ENCODE results near the gene METTL25B. TPM values are rescaled to one million over a fixed set of nuclear protein-coding genes. Genes with fewer than 3 reads are reported as not detected.

METTL25B gene
- total and polyA plus RNA-seq, 4 donors = 6.9 to 13.5 (median 11.5) TPM

DNA sequence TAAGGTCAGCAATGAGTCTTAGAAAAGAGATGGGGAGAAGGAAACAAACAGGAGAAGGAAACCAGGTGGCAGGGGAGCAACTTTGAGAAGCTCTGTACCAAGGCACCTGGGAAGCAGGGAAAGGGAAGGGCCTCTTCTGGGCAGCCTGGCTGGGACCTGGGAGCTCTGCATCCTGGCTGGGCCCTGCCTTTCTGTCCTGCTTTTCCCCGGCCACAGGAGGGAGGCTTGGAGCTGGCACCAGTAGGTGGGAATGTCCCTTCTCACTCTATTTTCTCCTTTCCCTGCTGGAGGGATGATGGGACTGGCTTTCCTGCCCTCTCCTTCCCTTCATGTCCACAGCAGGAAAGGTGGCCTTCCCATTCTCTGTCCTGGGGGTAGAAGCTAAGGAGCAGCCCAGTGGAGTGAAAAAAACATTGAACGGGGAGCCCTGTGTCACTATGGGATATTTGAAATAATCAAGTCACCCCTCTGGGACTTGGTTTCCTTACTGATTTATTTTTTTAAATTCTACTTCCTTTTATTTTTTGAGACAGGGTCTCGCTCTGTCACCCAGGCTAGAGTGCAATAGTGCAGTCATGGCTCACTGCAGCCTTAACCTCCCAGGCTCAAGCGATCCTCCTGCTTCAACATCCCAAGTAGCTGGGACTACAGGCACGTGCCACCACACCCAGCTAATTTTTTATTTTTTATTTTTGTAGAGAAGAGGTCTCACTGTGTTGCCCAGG lies 45.9 kb upstream of the METTL25B start:
- H3K27me3 ChIP-seq (ENCODE audit: control insufficient read depth in 4 of 4, insufficient read depth in 4 of 4, low read length in 3 of 4) = peaks cover 0 to 7% (median 4%) of the 10 kb centered on the region in 4 donors
- peaks cover 0 to 7% (median under 1%) of the 10 kb centered on the region in 4 donors for H3K4me1 ChIP-seq (ENCODE audit: control insufficient read depth in 4 of 4, insufficient read depth in 4 of 4, low read length in 3 of 4)

DNA sequence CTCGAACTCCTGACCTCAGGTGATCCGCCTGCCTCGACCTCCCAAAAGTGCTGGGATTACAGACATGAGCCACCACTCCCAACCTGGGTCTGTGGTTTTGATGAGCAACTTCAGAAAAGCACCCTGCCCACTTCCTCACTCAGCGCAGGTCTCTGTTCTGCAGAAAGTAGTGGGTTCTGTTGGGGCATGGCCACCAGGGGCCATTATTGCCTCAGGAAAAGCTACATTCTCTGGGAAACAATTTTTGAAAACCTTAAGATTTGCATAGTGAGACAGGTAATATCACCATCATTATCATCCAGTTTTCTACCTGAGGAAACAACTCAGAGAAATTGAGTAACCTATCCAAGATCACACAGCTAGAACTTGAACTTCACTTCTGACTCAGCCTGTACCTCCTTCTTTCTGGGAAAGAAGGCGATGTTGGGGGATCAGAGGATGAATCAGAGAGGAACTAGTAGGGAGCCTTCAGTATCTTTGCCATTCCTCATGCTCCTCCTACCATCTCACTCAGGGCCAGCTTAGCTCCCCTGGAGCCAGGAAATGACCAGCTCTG lies 44.0 kb upstream of the METTL25B start:
- Histone ChIP-seq H3K9me3 (ENCODE audit: control insufficient read depth in 4 of 4, low read length in 3 of 4) (no peaks in the 10 kb centered on the region), H3K4me3 (ENCODE audit: low read depth in 1 of 3, low read length in 3 of 3) (no peak overlapping the region), H3K36me3 (ENCODE audit: control insufficient read depth in 4 of 4, insufficient read depth in 3 of 4, low read depth in 1 of 4, low read length in 3 of 4) (no peaks in the 10 kb centered on the region), H3K27me3 (ENCODE audit: control insufficient read depth in 4 of 4, insufficient read depth in 4 of 4, low read length in 3 of 4) (peaks cover 0 to 2% (median 0%) of the 10 kb centered on the region in 4 donors), H3K27ac (ENCODE audit: low read depth in 1 of 2, low read length in 2 of 2) (no peak overlapping the region), H3K4me1 (ENCODE audit: control insufficient read depth in 4 of 4, insufficient read depth in 4 of 4, low read length in 3 of 4) (peaks cover 0 to under 1% (median under 1%) of the 10 kb centered on the region in 4 donors), H3K9ac (ENCODE audit: low read depth in 1 of 2, low read length in 2 of 2) (no peak overlapping the region)
- no peak for DNase-seq (ENCODE audit: low spot score)
- 71% methylated on average over 5 of the region's 5 CpGs for WGBS
- TF ChIP-seq SP1 (IDR thresholded peaks at IDR 0.05) (no peak), FOXA1 (IDR thresholded peaks at IDR 0.05) (no peak), FOXA2 (IDR thresholded peaks at IDR 0.05) (no peak), HNF4G (IDR thresholded peaks at IDR 0.05) (no peak), RAD21 (IDR thresholded peaks at IDR 0.05) (no peak), GABPA (IDR thresholded peaks at IDR 0.05 in 1 of 2, conservative IDR thresholded peaks at IDR 0.05 in 1 of 2) (no peak), RXRA (IDR thresholded peaks at IDR 0.05) (no peak)
- TF ChIP-seq, protein P1, sequence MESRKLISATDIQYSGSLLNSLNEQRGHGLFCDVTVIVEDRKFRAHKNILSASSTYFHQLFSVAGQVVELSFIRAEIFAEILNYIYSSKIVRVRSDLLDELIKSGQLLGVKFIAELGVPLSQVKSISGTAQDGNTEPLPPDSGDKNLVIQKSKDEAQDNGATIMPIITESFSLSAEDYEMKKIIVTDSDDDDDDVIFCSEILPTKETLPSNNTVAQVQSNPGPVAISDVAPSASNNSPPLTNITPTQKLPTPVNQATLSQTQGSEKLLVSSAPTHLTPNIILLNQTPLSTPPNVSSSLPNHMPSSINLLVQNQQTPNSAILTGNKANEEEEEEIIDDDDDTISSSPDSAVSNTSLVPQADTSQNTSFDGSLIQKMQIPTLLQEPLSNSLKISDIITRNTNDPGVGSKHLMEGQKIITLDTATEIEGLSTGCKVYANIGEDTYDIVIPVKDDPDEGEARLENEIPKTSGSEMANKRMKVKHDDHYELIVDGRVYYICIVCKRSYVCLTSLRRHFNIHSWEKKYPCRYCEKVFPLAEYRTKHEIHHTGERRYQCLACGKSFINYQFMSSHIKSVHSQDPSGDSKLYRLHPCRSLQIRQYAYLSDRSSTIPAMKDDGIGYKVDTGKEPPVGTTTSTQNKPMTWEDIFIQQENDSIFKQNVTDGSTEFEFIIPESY (IDR thresholded peaks at IDR 0.05) = no peak

More for the DNA sequence above, 45.9 kb upstream of the METTL25B start:
- DNase-seq (ENCODE audit: low spot score) = no peak
- Histone ChIP-seq H3K36me3 (ENCODE audit: control insufficient read depth in 4 of 4, insufficient read depth in 3 of 4, low read depth in 1 of 4, low read length in 3 of 4) (no peaks in the 10 kb centered on the region), H3K27ac (ENCODE audit: low read depth in 1 of 2, low read length in 2 of 2) (no peak overlapping the region), H3K9ac (ENCODE audit: low read depth in 1 of 2, low read length in 2 of 2) (no peak overlapping the region), H3K9me3 (ENCODE audit: control insufficient read depth in 4 of 4, low read length in 3 of 4) (no peaks in the 10 kb centered on the region), H3K4me3 (ENCODE audit: low read depth in 1 of 3, low read length in 3 of 3) (no peak overlapping the region)
- TF ChIP-seq, protein P2, sequence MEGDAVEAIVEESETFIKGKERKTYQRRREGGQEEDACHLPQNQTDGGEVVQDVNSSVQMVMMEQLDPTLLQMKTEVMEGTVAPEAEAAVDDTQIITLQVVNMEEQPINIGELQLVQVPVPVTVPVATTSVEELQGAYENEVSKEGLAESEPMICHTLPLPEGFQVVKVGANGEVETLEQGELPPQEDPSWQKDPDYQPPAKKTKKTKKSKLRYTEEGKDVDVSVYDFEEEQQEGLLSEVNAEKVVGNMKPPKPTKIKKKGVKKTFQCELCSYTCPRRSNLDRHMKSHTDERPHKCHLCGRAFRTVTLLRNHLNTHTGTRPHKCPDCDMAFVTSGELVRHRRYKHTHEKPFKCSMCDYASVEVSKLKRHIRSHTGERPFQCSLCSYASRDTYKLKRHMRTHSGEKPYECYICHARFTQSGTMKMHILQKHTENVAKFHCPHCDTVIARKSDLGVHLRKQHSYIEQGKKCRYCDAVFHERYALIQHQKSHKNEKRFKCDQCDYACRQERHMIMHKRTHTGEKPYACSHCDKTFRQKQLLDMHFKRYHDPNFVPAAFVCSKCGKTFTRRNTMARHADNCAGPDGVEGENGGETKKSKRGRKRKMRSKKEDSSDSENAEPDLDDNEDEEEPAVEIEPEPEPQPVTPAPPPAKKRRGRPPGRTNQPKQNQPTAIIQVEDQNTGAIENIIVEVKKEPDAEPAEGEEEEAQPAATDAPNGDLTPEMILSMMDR (IDR thresholded peaks at IDR 0.05; ENCODE audit: low read depth, low read length, missing input control) = no peak
- TF ChIP-seq NR2F2 (IDR thresholded peaks at IDR 0.05) (no peak), JUND (IDR thresholded peaks at IDR 0.05) (no peak), REST (IDR thresholded peaks at IDR 0.05) (no peak), SP1 (IDR thresholded peaks at IDR 0.05) (no peak), HNF4A (conservative IDR thresholded peaks at IDR 0.05) (no peak), HNF4G (IDR thresholded peaks at IDR 0.05) (no peak), ATF3 (IDR thresholded peaks at IDR 0.05) (no peak), EGR1 (IDR thresholded peaks at IDR 0.05; ENCODE audit: low read depth in 2 of 2) (no peak), FOXA2 (IDR thresholded peaks at IDR 0.05) (no peak)
- TF ChIP-seq, protein P3, sequence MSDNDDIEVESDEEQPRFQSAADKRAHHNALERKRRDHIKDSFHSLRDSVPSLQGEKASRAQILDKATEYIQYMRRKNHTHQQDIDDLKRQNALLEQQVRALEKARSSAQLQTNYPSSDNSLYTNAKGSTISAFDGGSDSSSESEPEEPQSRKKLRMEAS (IDR thresholded peaks at IDR 0.05) = no peak
- 79% methylated on average over 5 of the region's 5 CpGs for WGBS

Measured in liver (tissue), 9 donors.